K562 (cell line): Measurements from ENCODE around the gene OR1J4. TPM values are rescaled to one million over a fixed set of nuclear protein-coding genes. Genes with fewer than 3 reads are reported as not detected.

Experiments used
- ARID2 ChIP-seq: fragments of 450-650 bp; IDR thresholded peaks from 2 replicates; pipeline ENCODE4 v1.6.1; 2017; ENCODE audit warnings: antibody characterized with exemption, mild to moderate bottlenecking
- RBM14 ChIP-seq: fragments of 200-400 bp; formaldehyde crosslinking; IDR thresholded peaks from 2 replicates; pipeline ENCODE4 v1.6.1; 2018; ENCODE audit warnings: low read depth, mild to moderate bottlenecking, low read length, moderate library complexity, borderline replicate concordance; ENCODE audit not compliant: insufficient read depth
- TAF1 ChIP-seq: IDR thresholded peaks from 2 replicates; pipeline ENCODE4 v1.6.1; 2011; ENCODE audit warnings: mild to moderate bottlenecking, low read length, moderate library complexity; ENCODE audit not compliant: insufficient read depth, control insufficient read depth, severe bottlenecking; ENCODE audit errors: extremely low read depth
- polyA plus RNA-seq, 8 experiments: library from polyadenylated mRNA; depleted of rRNA in 4 of 8; stranded (reverse) in 5 of 8; unstranded in 3 of 8; fragments of >200 nt; fragmentation: Nextera tagmentation in 2 of 8; fragmentation: Illumina TruSeq in 1 of 8; extraction: Ambion mirVana in 2 of 8; extraction: Trizol in 1 of 8; gene quantifications; 2 replicates each; pipeline versions ENCODE4 v1.2.1 to v1.2.3, GENCODE V29; 2011 to 2014; ENCODE audit warnings: inconsistent platforms in 1 of 8, missing spikeins in 1 of 8
- total RNA-seq, 7 experiments: library from RNA; depleted of rRNA in 6 of 7; stranded (reverse); fragments of >200 nt in 6 of 7; fragmentation: Illumina TruSeq in 2 of 7; extraction: Trizol in 2 of 7; gene quantifications; 2 replicates each; pipeline versions ENCODE4 v1.2.1 to v1.2.3, GENCODE V29; 2011 to 2021; ENCODE audit warnings: low replicate concordance in 1 of 7
- TF ChIP-seq, protein P1 (sequence below): fragments of 200-600 bp; sonication (generic); IDR thresholded peaks from one replicate; pipeline ENCODE4 v1.6.1; 2012; ENCODE audit warnings: mild to moderate bottlenecking, low read depth, low read length, inconsistent platforms
- TF ChIP-seq, protein P2 (sequence below): sonication (generic); formaldehyde crosslinking; IDR thresholded peaks from 2 replicates; pipeline ENCODE4 v1.5.0; 2020; ENCODE audit warnings: missing genetic modification reagents

The OR1J4 gene
- total and polyA plus RNA-seq, 9 of the 15 experiments (the other 6 are each of a cell fraction or from before 2014, with no cell fraction given): not detected

DNA sequence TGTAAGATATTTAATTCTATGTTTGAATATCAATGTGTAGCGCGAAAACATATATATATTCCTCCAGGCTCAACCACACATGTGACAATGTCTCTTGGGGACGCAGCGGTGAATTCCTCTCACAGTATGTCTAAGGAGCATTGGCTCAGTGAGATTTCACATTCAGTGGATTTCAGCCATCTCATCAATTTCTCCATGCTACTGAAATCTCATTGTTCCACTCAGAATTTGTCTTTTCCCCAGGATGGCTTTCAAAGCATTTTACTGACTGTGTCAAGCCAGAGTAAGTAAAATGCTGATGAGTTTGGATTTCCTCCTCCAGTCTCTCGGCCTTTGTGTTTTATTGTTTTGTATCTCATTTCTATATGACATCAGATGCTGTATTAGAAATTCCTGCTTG is 39.9 kb upstream of the OR1J4 start (continued):
- TF ChIP-seq, protein P1, sequence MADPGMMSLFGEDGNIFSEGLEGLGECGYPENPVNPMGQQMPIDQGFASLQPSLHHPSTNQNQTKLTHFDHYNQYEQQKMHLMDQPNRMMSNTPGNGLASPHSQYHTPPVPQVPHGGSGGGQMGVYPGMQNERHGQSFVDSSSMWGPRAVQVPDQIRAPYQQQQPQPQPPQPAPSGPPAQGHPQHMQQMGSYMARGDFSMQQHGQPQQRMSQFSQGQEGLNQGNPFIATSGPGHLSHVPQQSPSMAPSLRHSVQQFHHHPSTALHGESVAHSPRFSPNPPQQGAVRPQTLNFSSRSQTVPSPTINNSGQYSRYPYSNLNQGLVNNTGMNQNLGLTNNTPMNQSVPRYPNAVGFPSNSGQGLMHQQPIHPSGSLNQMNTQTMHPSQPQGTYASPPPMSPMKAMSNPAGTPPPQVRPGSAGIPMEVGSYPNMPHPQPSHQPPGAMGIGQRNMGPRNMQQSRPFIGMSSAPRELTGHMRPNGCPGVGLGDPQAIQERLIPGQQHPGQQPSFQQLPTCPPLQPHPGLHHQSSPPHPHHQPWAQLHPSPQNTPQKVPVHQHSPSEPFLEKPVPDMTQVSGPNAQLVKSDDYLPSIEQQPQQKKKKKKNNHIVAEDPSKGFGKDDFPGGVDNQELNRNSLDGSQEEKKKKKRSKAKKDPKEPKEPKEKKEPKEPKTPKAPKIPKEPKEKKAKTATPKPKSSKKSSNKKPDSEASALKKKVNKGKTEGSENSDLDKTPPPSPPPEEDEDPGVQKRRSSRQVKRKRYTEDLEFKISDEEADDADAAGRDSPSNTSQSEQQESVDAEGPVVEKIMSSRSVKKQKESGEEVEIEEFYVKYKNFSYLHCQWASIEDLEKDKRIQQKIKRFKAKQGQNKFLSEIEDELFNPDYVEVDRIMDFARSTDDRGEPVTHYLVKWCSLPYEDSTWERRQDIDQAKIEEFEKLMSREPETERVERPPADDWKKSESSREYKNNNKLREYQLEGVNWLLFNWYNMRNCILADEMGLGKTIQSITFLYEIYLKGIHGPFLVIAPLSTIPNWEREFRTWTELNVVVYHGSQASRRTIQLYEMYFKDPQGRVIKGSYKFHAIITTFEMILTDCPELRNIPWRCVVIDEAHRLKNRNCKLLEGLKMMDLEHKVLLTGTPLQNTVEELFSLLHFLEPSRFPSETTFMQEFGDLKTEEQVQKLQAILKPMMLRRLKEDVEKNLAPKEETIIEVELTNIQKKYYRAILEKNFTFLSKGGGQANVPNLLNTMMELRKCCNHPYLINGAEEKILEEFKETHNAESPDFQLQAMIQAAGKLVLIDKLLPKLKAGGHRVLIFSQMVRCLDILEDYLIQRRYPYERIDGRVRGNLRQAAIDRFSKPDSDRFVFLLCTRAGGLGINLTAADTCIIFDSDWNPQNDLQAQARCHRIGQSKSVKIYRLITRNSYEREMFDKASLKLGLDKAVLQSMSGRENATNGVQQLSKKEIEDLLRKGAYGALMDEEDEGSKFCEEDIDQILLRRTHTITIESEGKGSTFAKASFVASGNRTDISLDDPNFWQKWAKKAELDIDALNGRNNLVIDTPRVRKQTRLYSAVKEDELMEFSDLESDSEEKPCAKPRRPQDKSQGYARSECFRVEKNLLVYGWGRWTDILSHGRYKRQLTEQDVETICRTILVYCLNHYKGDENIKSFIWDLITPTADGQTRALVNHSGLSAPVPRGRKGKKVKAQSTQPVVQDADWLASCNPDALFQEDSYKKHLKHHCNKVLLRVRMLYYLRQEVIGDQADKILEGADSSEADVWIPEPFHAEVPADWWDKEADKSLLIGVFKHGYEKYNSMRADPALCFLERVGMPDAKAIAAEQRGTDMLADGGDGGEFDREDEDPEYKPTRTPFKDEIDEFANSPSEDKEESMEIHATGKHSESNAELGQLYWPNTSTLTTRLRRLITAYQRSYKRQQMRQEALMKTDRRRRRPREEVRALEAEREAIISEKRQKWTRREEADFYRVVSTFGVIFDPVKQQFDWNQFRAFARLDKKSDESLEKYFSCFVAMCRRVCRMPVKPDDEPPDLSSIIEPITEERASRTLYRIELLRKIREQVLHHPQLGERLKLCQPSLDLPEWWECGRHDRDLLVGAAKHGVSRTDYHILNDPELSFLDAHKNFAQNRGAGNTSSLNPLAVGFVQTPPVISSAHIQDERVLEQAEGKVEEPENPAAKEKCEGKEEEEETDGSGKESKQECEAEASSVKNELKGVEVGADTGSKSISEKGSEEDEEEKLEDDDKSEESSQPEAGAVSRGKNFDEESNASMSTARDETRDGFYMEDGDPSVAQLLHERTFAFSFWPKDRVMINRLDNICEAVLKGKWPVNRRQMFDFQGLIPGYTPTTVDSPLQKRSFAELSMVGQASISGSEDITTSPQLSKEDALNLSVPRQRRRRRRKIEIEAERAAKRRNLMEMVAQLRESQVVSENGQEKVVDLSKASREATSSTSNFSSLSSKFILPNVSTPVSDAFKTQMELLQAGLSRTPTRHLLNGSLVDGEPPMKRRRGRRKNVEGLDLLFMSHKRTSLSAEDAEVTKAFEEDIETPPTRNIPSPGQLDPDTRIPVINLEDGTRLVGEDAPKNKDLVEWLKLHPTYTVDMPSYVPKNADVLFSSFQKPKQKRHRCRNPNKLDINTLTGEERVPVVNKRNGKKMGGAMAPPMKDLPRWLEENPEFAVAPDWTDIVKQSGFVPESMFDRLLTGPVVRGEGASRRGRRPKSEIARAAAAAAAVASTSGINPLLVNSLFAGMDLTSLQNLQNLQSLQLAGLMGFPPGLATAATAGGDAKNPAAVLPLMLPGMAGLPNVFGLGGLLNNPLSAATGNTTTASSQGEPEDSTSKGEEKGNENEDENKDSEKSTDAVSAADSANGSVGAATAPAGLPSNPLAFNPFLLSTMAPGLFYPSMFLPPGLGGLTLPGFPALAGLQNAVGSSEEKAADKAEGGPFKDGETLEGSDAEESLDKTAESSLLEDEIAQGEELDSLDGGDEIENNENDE: no peak
- TF ChIP-seq, protein P2, sequence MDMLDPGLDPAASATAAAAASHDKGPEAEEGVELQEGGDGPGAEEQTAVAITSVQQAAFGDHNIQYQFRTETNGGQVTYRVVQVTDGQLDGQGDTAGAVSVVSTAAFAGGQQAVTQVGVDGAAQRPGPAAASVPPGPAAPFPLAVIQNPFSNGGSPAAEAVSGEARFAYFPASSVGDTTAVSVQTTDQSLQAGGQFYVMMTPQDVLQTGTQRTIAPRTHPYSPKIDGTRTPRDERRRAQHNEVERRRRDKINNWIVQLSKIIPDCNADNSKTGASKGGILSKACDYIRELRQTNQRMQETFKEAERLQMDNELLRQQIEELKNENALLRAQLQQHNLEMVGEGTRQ: no peak
- TF ChIP-seq TAF1: no peak
- no peak for TF ChIP-seq RBM14
- no peak for TF ChIP-seq ARID2
